Upper lobe of left lung (tissue), 4 donors: Measurements from ENCODE around the gene CHCHD3.

Experiments
- CTCF ChIP-seq, 6 experiments: fragments of 450-650 bp in 4 of 6; fragments of 200-600 bp in 2 of 6; sonication (generic) in 2 of 6; IDR thresholded peaks; one replicate each; pipeline ENCODE4 v1.5.1; 2016 to 2019; ENCODE audit warnings: antibody characterized with exemption in 6 of 6
- EP300 ChIP-seq, 4 donors: sonication (generic); formaldehyde crosslinking; IDR thresholded peaks; one replicate each; pipeline ENCODE4 v1.5.1; 2017; ENCODE audit warnings: antibody characterized with exemption in 4 of 4, control low read depth in 2 of 4
- POLR2A ChIP-seq, 4 donors: fragments of 450-650 bp; IDR thresholded peaks; one replicate each; pipeline ENCODE4 v1.5.1; 2016 to 2017; ENCODE audit warnings: antibody characterized with exemption in 4 of 4, mild to moderate bottlenecking in 2 of 4
- POLR2AphosphoS5 ChIP-seq, 2 donors: sonication (generic); formaldehyde crosslinking; IDR thresholded peaks; one replicate each; pipeline ENCODE4 v1.5.1; 2017; ENCODE audit warnings: antibody characterized with exemption in 2 of 2

GRCh38 chr7:132769280-132769679 lies 312.6 kb downstream of the CHCHD3 start:
- no peak for TF ChIP-seq CTCF (IDR thresholded peaks at IDR 0.05)
- TF ChIP-seq POLR2A (IDR thresholded peaks at IDR 0.05): no peak
- TF ChIP-seq POLR2AphosphoS5 (IDR thresholded peaks at IDR 0.05): no peak
- no peak for TF ChIP-seq EP300 (IDR thresholded peaks at IDR 0.05)
